Mesenchymal stem cell (in vitro differentiated cells and primary cell): ENCODE measurements around the gene TMED7.

Experiments used
- DNase-seq: peaks from one replicate; pipeline ENCODE4 v3.0.0-alpha.2; 2013
- H2AFZ ChIP-seq: one replicate; pipeline ENCODE4 v1.6.1; 2013; ENCODE audit warnings: low read depth, mild to moderate bottlenecking, control low read depth, inconsistent platforms, low read length, moderate library complexity
- H2AK5ac ChIP-seq: 2 replicates; pipeline ENCODE4 v1.6.1; 2013; ENCODE audit warnings: low read length, moderate library complexity, mild to moderate bottlenecking, inconsistent platforms; ENCODE audit not compliant: severe bottlenecking
- H2BK120ac ChIP-seq: one replicate; pipeline ENCODE4 v1.6.1; 2013; ENCODE audit warnings: low read depth, mild to moderate bottlenecking, inconsistent platforms, low read length, moderate library complexity
- H2BK12ac ChIP-seq, 2 experiments: one replicate each; pipeline ENCODE4 v1.6.1; 2013; ENCODE audit warnings: inconsistent platforms in 2 of 2, low read length in 2 of 2, mild to moderate bottlenecking in 2 of 2, moderate library complexity in 2 of 2, control low read depth in 1 of 2
- H2BK15ac ChIP-seq: one replicate; pipeline ENCODE4 v1.6.1; 2013; ENCODE audit warnings: mild to moderate bottlenecking, low read depth, inconsistent platforms; ENCODE audit not compliant: poor library complexity, severe bottlenecking
- H2BK5ac ChIP-seq: 2 replicates; pipeline ENCODE4 v1.6.1; 2013; ENCODE audit warnings: low read depth, mild to moderate bottlenecking, low read length, control low read depth, inconsistent platforms; ENCODE audit not compliant: poor library complexity, severe bottlenecking
- H3K14ac ChIP-seq, 2 experiments: one replicate each; pipeline ENCODE4 v1.6.1; 2013; ENCODE audit warnings: inconsistent platforms in 2 of 2, low read length in 2 of 2, control low read depth in 1 of 2, mild to moderate bottlenecking in 1 of 2, moderate library complexity in 1 of 2
- H3K18ac ChIP-seq, 2 experiments: one replicate each; pipeline ENCODE4 v1.6.1; 2013; ENCODE audit warnings: inconsistent platforms in 2 of 2, low read length in 2 of 2, control low read depth in 1 of 2, low read depth in 1 of 2, mild to moderate bottlenecking in 1 of 2
- H3K23ac ChIP-seq, 2 experiments: one replicate each; pipeline ENCODE4 v1.6.1; 2013; ENCODE audit warnings: inconsistent platforms in 2 of 2, low read length in 2 of 2, mild to moderate bottlenecking in 2 of 2, moderate library complexity in 2 of 2, control low read depth in 1 of 2
- H3K27ac ChIP-seq: 2 replicates; pipeline ENCODE4 v1.5.1; 2013; ENCODE audit warnings: mild to moderate bottlenecking, moderate library complexity, low read length, control low read depth, inconsistent platforms; ENCODE audit not compliant: poor library complexity, severe bottlenecking
- H3K27me3 ChIP-seq, 2 experiments: 2 replicates each; pipeline versions ENCODE4 v1.6.1 to v1.7.0; 2013; ENCODE audit warnings: low read length in 2 of 2, mild to moderate bottlenecking in 2 of 2, moderate library complexity in 2 of 2, control low read depth in 1 of 2, inconsistent platforms in 1 of 2; ENCODE audit not compliant: control insufficient read depth in 1 of 2, insufficient read depth in 1 of 2
- H3K36me3 ChIP-seq, 2 experiments: 2 replicates each; pipeline versions ENCODE4 v1.6.1 to v1.7.0; 2013; ENCODE audit warnings: low read length in 2 of 2, control low read depth in 1 of 2, inconsistent platforms in 1 of 2, low read depth in 1 of 2, mild to moderate bottlenecking in 1 of 2; ENCODE audit not compliant: insufficient read depth in 2 of 2, control insufficient read depth in 1 of 2
- H3K4ac ChIP-seq, 2 experiments: one replicate each; pipeline ENCODE4 v1.6.1; 2013; ENCODE audit warnings: inconsistent platforms in 2 of 2, low read length in 2 of 2, mild to moderate bottlenecking in 2 of 2, moderate library complexity in 2 of 2, control low read depth in 1 of 2, low read depth in 1 of 2
- H3K4me1 ChIP-seq: 2 replicates; pipeline ENCODE4 v1.6.1; 2013; ENCODE audit warnings: low read depth, low read length, control low read depth; ENCODE audit not compliant: control insufficient read depth, insufficient read depth
- H3K4me2 ChIP-seq: 2 replicates; pipeline ENCODE4 v1.6.1; 2013; ENCODE audit warnings: low read length, mild to moderate bottlenecking, inconsistent platforms; ENCODE audit not compliant: poor library complexity, severe bottlenecking
- H3K4me3 ChIP-seq, 2 experiments: 2 replicates each; pipeline versions ENCODE4 v1.5.1 to v1.7.0; 2013; ENCODE audit warnings: low read length in 2 of 2, mild to moderate bottlenecking in 2 of 2, control low read depth in 1 of 2, low read depth in 1 of 2; ENCODE audit not compliant: insufficient read depth in 1 of 2
- H3K79me1 ChIP-seq: replicated peaks from 2 replicates; pipeline ENCODE4 v1.6.1; 2013; ENCODE audit warnings: mild to moderate bottlenecking, control low read depth, low read length, inconsistent platforms; ENCODE audit not compliant: poor library complexity, severe bottlenecking
- H3K9ac ChIP-seq: 2 replicates; pipeline ENCODE4 v1.7.0; 2013; ENCODE audit warnings: mild to moderate bottlenecking, low read length, moderate library complexity
- H3K9me3 ChIP-seq: 2 replicates; pipeline ENCODE4 v1.7.0; 2013; ENCODE audit warnings: mild to moderate bottlenecking, low read length; ENCODE audit not compliant: control insufficient read depth
- H4K8ac ChIP-seq: one replicate; pipeline ENCODE4 v1.6.1; 2013; ENCODE audit warnings: inconsistent platforms, mild to moderate bottlenecking, low read length, moderate library complexity
- H4K91ac ChIP-seq: one replicate; pipeline ENCODE4 v1.6.1; 2013; ENCODE audit warnings: mild to moderate bottlenecking, low read length, inconsistent platforms
- WGBS: methylation state at CpG from one replicate; pipeline ENCODE4 v1.1.7; 2013; ENCODE audit warnings: mixed read lengths; 5-methylcytosine and 5-hydroxymethylcytosine counted together

TMED7 gene

DNA sequence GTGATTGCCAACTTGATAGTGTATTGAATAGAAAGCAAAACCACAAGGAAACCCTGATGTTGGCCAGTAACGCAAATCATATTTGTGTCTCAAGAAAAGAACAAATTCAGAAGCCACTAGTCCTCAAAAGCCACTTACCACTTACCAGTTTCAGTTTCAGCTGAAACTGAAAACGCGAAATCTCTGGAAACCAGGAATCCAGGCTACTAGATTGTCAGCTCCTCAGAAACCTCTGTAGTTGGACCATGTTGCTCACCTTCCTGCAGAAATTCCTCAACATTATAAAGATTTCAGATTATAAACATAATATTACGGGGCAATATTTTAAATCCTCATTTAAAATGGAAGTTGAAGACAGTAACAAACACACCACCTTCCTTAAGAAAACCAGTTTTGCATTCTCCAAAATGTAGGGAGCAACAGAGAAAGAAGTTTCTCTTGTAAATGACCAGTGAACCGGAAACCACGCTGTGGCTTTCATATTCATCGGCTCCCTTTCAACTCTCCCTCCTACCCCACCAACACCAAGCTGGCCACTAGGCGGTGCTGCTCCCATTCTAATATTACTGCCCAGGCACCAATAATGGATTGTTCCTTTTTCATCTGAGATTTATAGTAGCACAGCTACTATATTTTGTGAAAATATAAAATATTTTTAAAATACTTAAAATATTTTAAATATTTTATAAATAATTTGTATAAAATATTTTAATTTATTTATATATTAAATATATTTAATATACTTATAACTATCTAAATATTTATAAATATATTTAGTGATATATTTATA, 8.7 kb upstream of the TMED7 start:
- H3K4me3 ChIP-seq, result peak overlapping the region in 1 of 2 experiments; percentile 76
- no peak overlapping the region for H4K8ac ChIP-seq
- H3K18ac ChIP-seq, result no peak overlapping the region
- H3K23ac ChIP-seq, result no peak overlapping the region
- no peak overlapping the region for H2BK15ac ChIP-seq
- no peak overlapping the region for H3K14ac ChIP-seq
- 15% methylated on average over 7 of the region's 8 CpGs for WGBS
- no peak overlapping the region for H2AK5ac ChIP-seq
- H4K91ac ChIP-seq, result no peak overlapping the region
- peak; percentile 83 for DNase-seq
- H3K4me1 ChIP-seq, result no peaks in the 10 kb centered on the region
- no peaks in the 10 kb centered on the region for H3K9me3 ChIP-seq
- H3K9ac ChIP-seq, result peak overlapping the region; percentile 87
- no peak overlapping the region for H2BK5ac ChIP-seq
- no peak overlapping the region for H2BK120ac ChIP-seq
- H3K4ac ChIP-seq, result no peak overlapping the region
- no peaks in the 10 kb centered on the region for H3K36me3 ChIP-seq
- peaks cover 0 to 31% of the 10 kb centered on the region in 2 experiments for H3K27me3 ChIP-seq
- no peak overlapping the region for H3K27ac ChIP-seq
- H2AFZ ChIP-seq, result peak overlapping the region; percentile 56
- H3K4me2 ChIP-seq, result peak overlapping the region; percentile 52
- H3K79me1 ChIP-seq, result no peaks in the 10 kb centered on the region
- H2BK12ac ChIP-seq, result no peak overlapping the region

GRCh38 chr5:115629903-115630302, 4.1 kb upstream of the TMED7 start:
- Histone ChIP-seq H2BK12ac (no peak overlapping the region), H3K9me3 (no peaks in the 10 kb centered on the region), H4K91ac (no peak overlapping the region), H3K23ac (no peak overlapping the region), H3K18ac (no peak overlapping the region), H3K14ac (no peak overlapping the region), H3K36me3 (no peaks in the 10 kb centered on the region), H3K27me3 (no peaks in the 10 kb centered on the region), H3K9ac (no peak overlapping the region), H4K8ac (no peak overlapping the region), H3K4me1 (no peaks in the 10 kb centered on the region), H3K79me1 (no peaks in the 10 kb centered on the region), H3K27ac (no peak overlapping the region), H3K4me3 (no peak overlapping the region), H2AK5ac (no peak overlapping the region), H2BK15ac (no peak overlapping the region), H3K4ac (no peak overlapping the region), H3K4me2 (no peak overlapping the region), H2AFZ (no peak overlapping the region), H2BK120ac (no peak overlapping the region), H2BK5ac (no peak overlapping the region)
- 78% methylated on average over 1 of the region's 1 CpG for WGBS
- no peak for DNase-seq

GRCh38 chr5:115627295-115627865, 1.5 kb upstream of the TMED7 start:
- H4K8ac ChIP-seq, result no peak overlapping the region
- H3K23ac ChIP-seq, result no peak overlapping the region
- WGBS, result 93% methylated on average over 2 of the region's 5 CpGs
- no peak overlapping the region for H2BK5ac ChIP-seq
- no peak overlapping the region for H3K4ac ChIP-seq
- H3K14ac ChIP-seq, result no peak overlapping the region
- H3K27ac ChIP-seq, result no peak overlapping the region
- no peak overlapping the region for H2AK5ac ChIP-seq
- peaks cover 4% of the 10 kb centered on the region for H3K4me1 ChIP-seq
- H4K91ac ChIP-seq, result no peak overlapping the region
- H2BK12ac ChIP-seq, result no peak overlapping the region
- H3K9ac ChIP-seq, result peak overlapping the region; percentile 96
- H2BK15ac ChIP-seq, result no peak overlapping the region
- no peak for DNase-seq
- H2BK120ac ChIP-seq, result no peak overlapping the region
- H3K27me3 ChIP-seq, result no peaks in the 10 kb centered on the region
- H2AFZ ChIP-seq, result no peak overlapping the region
- no peaks in the 10 kb centered on the region for H3K79me1 ChIP-seq
- H3K36me3 ChIP-seq, result peaks cover 0 to under 1% of the 10 kb centered on the region in 2 experiments
- no peaks in the 10 kb centered on the region for H3K9me3 ChIP-seq
- no peak overlapping the region for H3K18ac ChIP-seq
- H3K4me2 ChIP-seq, result no peak overlapping the region
- no peak overlapping the region for H3K4me3 ChIP-seq

- H3K36me3 ChIP-seq, result peaks cover 0 to 7% of the 10 kb centered on the region in 2 experiments
- no peak overlapping the region for H3K4ac ChIP-seq
- H4K91ac ChIP-seq, result no peak overlapping the region
- H2AFZ ChIP-seq, result no peak overlapping the region
- H3K23ac ChIP-seq, result no peak overlapping the region
- H3K14ac ChIP-seq, result no peak overlapping the region
- H2BK5ac ChIP-seq, result no peak overlapping the region
- H3K4me1 ChIP-seq, result peaks cover 4% of the 10 kb centered on the region
- no peaks in the 10 kb centered on the region for H3K27me3 ChIP-seq
- H2AK5ac ChIP-seq, result no peak overlapping the region
- peak overlapping the region; percentile 76 for H3K4me2 ChIP-seq
- peak overlapping the region; percentile 80 for H3K27ac ChIP-seq
- peak overlapping the region; percentile 96 for H3K9ac ChIP-seq
- H3K79me1 ChIP-seq, result no peaks in the 10 kb centered on the region
- no peak overlapping the region for H2BK120ac ChIP-seq
- DNase-seq, result no peak
- H3K18ac ChIP-seq, result peak overlapping the region; percentile 34 to 84
- peak overlapping the region; percentile 67 to 92 for H3K4me3 ChIP-seq
- 6% methylated on average over 6 of the region's 9 CpGs for WGBS
- H2BK12ac ChIP-seq, result no peak overlapping the region
- no peaks in the 10 kb centered on the region for H3K9me3 ChIP-seq
- H4K8ac ChIP-seq, result peak overlapping the region; percentile 27
- H2BK15ac ChIP-seq, result no peak overlapping the region
Measured at GRCh38 chr5:115626445-115626823, 598 bp upstream of the TMED7 start.
